OCI-LY3 (cell line): ENCODE results near the gene SLC25A40.

Experiments
- EZH2phosphoT487 ChIP-seq: fragments of 200-600 bp; shearing (Covaris generic); IDR thresholded peaks from 2 replicates; pipeline ENCODE4 v1.6.1; 2018; ENCODE audit warnings: antibody characterized with exemption, mixed run types, low read depth
- TF ChIP-seq, protein P1 (sequence below): fragments of 200-600, 300-600 bp; sonication (generic); IDR thresholded peaks from 2 replicates; pipeline ENCODE4 v1.5.1; 2014; ENCODE audit warnings: antibody characterized with exemption, low read length, low read depth

DNA sequence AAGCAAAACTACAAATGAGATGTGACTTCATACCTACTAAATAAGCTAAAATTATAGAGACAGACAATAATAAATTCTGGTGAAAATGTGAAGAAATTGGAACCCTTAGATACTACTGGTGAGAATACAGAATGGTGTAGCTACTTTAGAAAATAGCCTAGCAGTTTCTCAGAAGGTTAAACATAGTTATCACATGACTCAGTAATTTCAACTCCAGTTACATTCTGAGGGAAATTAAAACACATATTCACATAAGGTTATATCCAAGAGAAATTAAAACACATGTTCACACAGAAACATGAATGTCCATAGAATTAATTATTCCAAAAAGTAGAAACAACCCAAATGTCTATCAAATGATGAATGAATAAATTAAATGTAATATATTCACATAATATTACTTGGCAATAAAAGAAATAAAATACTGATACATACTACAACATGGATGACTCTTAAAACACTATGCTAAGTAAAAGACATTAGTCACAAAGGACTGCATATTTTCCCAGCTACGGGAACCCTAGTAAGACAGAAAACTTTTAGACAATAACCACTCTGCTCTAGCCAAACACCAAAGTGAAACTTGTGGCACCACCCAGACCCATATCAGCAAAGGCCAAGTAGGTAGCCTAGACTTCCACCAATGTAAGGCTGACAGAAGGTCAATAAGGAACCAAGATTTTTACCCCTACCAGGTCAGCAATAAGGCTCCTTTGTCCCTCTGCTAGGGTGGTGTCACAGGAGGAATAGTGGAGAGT is 25.1 kb downstream of the SLC25A40 start:
- TF ChIP-seq, protein P1, sequence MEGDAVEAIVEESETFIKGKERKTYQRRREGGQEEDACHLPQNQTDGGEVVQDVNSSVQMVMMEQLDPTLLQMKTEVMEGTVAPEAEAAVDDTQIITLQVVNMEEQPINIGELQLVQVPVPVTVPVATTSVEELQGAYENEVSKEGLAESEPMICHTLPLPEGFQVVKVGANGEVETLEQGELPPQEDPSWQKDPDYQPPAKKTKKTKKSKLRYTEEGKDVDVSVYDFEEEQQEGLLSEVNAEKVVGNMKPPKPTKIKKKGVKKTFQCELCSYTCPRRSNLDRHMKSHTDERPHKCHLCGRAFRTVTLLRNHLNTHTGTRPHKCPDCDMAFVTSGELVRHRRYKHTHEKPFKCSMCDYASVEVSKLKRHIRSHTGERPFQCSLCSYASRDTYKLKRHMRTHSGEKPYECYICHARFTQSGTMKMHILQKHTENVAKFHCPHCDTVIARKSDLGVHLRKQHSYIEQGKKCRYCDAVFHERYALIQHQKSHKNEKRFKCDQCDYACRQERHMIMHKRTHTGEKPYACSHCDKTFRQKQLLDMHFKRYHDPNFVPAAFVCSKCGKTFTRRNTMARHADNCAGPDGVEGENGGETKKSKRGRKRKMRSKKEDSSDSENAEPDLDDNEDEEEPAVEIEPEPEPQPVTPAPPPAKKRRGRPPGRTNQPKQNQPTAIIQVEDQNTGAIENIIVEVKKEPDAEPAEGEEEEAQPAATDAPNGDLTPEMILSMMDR: no peak
- TF ChIP-seq EZH2phosphoT487: no peak
